KMS-11 (cell line): Measurements from ENCODE around the gene CPOX.

Experiments used
- H2AFZ ChIP-seq: fragments of 200-600 bp; sonication (generic); 2 replicates; pipeline ENCODE4 v1.6.1; 2016; ENCODE audit warnings: antibody characterized with exemption, mixed run types, low read depth
- H3K27ac ChIP-seq: fragments of 200-600 bp; sonication (generic); 2 replicates; pipeline ENCODE4 v1.6.1; 2016; ENCODE audit warnings: mild to moderate bottlenecking, mixed run types
- H3K27me3 ChIP-seq: fragments of 200-600 bp; sonication (generic); 2 replicates; pipeline ENCODE4 v1.6.1; 2017; ENCODE audit warnings: mild to moderate bottlenecking, low read depth, mixed run types, moderate library complexity; ENCODE audit not compliant: insufficient read depth
- H3K36me3 ChIP-seq: fragments of 200-600 bp; sonication (generic); 2 replicates; pipeline ENCODE4 v1.6.1; 2017; ENCODE audit warnings: mild to moderate bottlenecking, mixed run types; ENCODE audit not compliant: insufficient read depth
- H3K4me1 ChIP-seq: fragments of 200-600 bp; sonication (generic); 2 replicates; pipeline ENCODE4 v1.6.1; 2016; ENCODE audit warnings: mild to moderate bottlenecking, low read depth, mixed run types; ENCODE audit not compliant: poor library complexity, severe bottlenecking
- H3K4me2 ChIP-seq: fragments of 200-600 bp; sonication (generic); 2 replicates; pipeline ENCODE4 v1.7.0; 2016; ENCODE audit warnings: mild to moderate bottlenecking, mixed run types
- H3K4me3 ChIP-seq: fragments of 200-600 bp; sonication (generic); IDR thresholded peaks from 2 replicates; pipeline ENCODE4 v1.6.1; 2017; ENCODE audit warnings: low read depth, low read length, mixed read lengths; ENCODE audit not compliant: insufficient read depth
- H3K79me2 ChIP-seq: fragments of 200-600 bp; sonication (generic); 2 replicates; pipeline ENCODE4 v1.6.1; 2016; ENCODE audit warnings: low read depth, mixed run types; ENCODE audit not compliant: insufficient read depth
- H3K9ac ChIP-seq: fragments of 200-600 bp; sonication (generic); 2 replicates; pipeline ENCODE4 v1.6.1; 2016; ENCODE audit warnings: mild to moderate bottlenecking, mixed run types
- H4K20me1 ChIP-seq: fragments of 200-600 bp; sonication (generic); 2 replicates; pipeline ENCODE4 v1.6.1; 2016; ENCODE audit warnings: mild to moderate bottlenecking, mixed run types; ENCODE audit not compliant: insufficient read depth
- CTCF ChIP-seq: fragments of 200-600 bp; sonication (generic); conservative IDR thresholded peaks from 2 replicates; pipeline ENCODE4 v1.6.1; 2017; ENCODE audit warnings: low read depth, mild to moderate bottlenecking, antibody characterized with exemption, low read length, moderate library complexity, mixed read lengths

CPOX gene

DNA sequence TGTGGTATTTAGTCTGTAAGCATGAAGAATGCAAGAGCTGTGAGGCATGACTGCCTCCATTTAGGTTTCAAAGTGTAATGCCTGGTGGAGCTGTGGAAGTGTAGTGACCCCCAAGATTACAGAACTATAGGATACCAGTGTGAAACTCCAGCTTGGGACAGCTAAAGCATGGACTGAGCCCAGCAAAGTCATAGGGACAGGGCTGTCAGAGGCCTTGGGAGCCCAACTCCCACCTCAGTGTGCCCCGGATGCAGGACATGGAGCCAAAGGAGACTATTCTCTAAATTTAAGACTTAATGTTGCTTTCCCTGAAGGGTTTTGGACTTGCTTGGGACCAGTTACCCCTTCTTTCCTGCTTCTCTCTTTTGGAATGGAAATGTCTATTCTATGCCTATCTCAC lies 50.8 kb downstream of the CPOX start:
- Histone ChIP-seq H3K27ac (no peak overlapping the region), H3K9ac (no peak overlapping the region), H3K27me3 (no peaks in the 10 kb centered on the region), H4K20me1 (no peaks in the 10 kb centered on the region), H3K4me1 (peaks cover 95% of the 10 kb centered on the region), H3K4me3 (no peak overlapping the region), H3K4me2 (no peak overlapping the region), H3K36me3 (no peaks in the 10 kb centered on the region; the same call in 1 of the 2 replicates), H3K79me2 (no peaks in the 10 kb centered on the region), H2AFZ (no peak overlapping the region)
- TF ChIP-seq CTCF, result no peak

DNA sequence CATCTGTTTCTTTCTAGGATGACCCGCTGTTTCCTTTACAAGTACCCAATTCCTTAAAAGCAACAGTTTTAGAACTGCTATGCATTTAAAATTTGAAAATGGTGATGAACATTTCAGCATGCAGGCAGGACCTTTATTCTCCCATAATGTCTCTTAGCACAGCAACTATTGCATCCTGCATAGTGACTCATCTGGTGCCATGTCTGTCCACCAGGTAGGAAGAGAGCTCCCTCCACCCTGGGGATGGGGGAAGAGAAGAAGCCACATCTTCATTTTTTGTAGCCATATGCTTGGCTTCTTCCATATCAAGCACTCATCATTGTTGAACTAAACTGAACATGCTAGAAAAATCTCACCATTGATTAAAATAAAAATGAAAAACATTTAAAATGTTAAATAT lies 51.7 kb downstream of the CPOX start:
- H3K27me3 ChIP-seq, result no peaks in the 10 kb centered on the region
- no peaks in the 10 kb centered on the region for H3K79me2 ChIP-seq
- 0 out of 2 replicates have a peak overlapping the region, but pooled peaks have one; percentile 22 for H3K4me2 ChIP-seq
- no peaks in the 10 kb centered on the region; the same call in 1 of the 2 replicates for H3K36me3 ChIP-seq
- H3K4me1 ChIP-seq, result peaks cover 93% of the 10 kb centered on the region
- TF ChIP-seq CTCF, result no peak
- no peak overlapping the region for H3K9ac ChIP-seq
- no peak overlapping the region for H3K4me3 ChIP-seq
- no peaks in the 10 kb centered on the region for H4K20me1 ChIP-seq
- no peak overlapping the region for H3K27ac ChIP-seq
- H2AFZ ChIP-seq, result no peak overlapping the region

- H3K36me3 ChIP-seq, result no peaks in the 10 kb centered on the region; the same call in 1 of the 2 replicates
- TF ChIP-seq CTCF, result no peak
- H3K27me3 ChIP-seq, result no peaks in the 10 kb centered on the region
- H3K79me2 ChIP-seq, result no peaks in the 10 kb centered on the region
- H4K20me1 ChIP-seq, result no peaks in the 10 kb centered on the region
- no peak overlapping the region for H2AFZ ChIP-seq
- H3K4me1 ChIP-seq, result peaks cover 84% of the 10 kb centered on the region
- no peak overlapping the region for H3K9ac ChIP-seq
- peak overlapping the region; percentile 44 for H3K4me2 ChIP-seq
- peak overlapping the region; percentile 46 for H3K27ac ChIP-seq
- peak overlapping the region; percentile 61 for H3K4me3 ChIP-seq
Measured at GRCh38 chr3:98540346-98540745, 53.1 kb downstream of the CPOX start.

DNA sequence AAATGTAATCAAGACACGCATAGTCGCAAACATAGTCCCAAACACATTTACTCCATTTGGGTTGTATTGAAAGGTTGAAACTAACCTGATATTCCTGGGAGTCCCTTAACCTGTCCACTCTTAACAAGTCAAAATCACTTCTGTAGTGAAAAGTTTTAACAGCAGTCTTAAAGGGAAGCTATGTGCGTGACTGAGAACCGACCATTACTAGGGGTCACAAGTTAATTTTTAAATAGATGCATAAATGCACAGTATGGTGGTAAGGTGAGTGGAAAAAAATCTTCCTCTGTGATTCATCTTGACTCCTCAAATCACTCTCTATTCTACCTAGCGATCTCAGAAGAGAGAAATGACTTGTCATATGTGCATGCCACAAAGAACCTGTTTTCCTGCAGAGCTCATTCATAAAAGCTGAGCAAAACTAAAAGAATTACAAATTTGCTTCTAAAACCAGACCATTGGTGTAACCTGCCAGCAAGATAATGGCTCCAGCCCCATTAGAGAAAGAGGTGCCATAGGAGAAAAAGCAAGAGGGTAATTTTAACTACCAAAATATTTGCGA lies 56.9 kb downstream of the CPOX start:
- Histone ChIP-seq H3K4me3 (no peak overlapping the region), H3K79me2 (no peaks in the 10 kb centered on the region), H4K20me1 (no peaks in the 10 kb centered on the region), H3K27ac (no peak overlapping the region), H3K36me3 (no peaks in the 10 kb centered on the region), H3K27me3 (no peaks in the 10 kb centered on the region), H3K9ac (no peak overlapping the region), H3K4me1 (peaks cover 64% of the 10 kb centered on the region), H2AFZ (no peak overlapping the region), H3K4me2 (no peak overlapping the region)
- no peak for TF ChIP-seq CTCF
